ENCODE data around the gene FOXP1. TPM values are rescaled to one million over a fixed set of nuclear protein-coding genes. Genes with fewer than 3 reads are reported as not detected.

The FOXP1 gene
- total and polyA plus RNA-seq, 7 experiments from 2014 or later: 104 to 537 (median 444) TPM

- no peak for ATAC-seq
- peaks cover 0 to 5% (median 0%) of the 10 kb centered on the region in 11 donors for H3K9me3 Mint-ChIP-seq
- peaks cover 0 to 11% (median 0%) of the 10 kb centered on the region in 7 donors for H3K4me1 Mint-ChIP-seq
- H3K4me3 Mint-ChIP-seq: no peak overlapping the region
- POLR2A ChIA-PET: no interaction called here
- CTCF ChIA-PET: no interaction called here
- no peaks in the 10 kb centered on the region for H3K27me3 Mint-ChIP-seq
- Histone ChIP-seq H3K27ac (ENCODE audit: low read depth, low read length) (no peak overlapping the region), H3K36me3 (ENCODE audit: control insufficient read depth in 2 of 3, insufficient read depth in 3 of 3, low read length in 3 of 3) (no peaks in the 10 kb centered on the region), H3K4me3 (ENCODE audit: low read length) (no peak overlapping the region), H3K27me3 (ENCODE audit: control insufficient read depth in 2 of 2, insufficient read depth in 2 of 2, low read length in 2 of 2) (no peaks in the 10 kb centered on the region), H3K9me3 (ENCODE audit: control insufficient read depth in 2 of 3, low read length in 3 of 3) (no peaks in the 10 kb centered on the region), H3K4me1 (ENCODE audit: control insufficient read depth in 2 of 2, insufficient read depth in 2 of 2, low read length in 2 of 2) (no peaks in the 10 kb centered on the region)
- intact Hi-C loops (cut with micrococcal nuclease): no loop called here
- no peak overlapping the region for H3K27ac Mint-ChIP-seq
- DNase-seq: no peak
- peaks cover 8 to 26% (median 15%) of the 10 kb centered on the region in 5 donors for H3K36me3 Mint-ChIP-seq
Measured at GRCh38 chr3:71618538-71618937, 35.0 kb upstream of the FOXP1 start.

GRCh38 chr3:71616571-71617021 is 33.1 kb upstream of the FOXP1 start:
- Histone ChIP-seq H3K9me3 (ENCODE audit: control insufficient read depth in 2 of 3, low read length in 3 of 3) (no peaks in the 10 kb centered on the region), H3K27ac (ENCODE audit: low read depth, low read length) (no peak overlapping the region), H3K4me1 (ENCODE audit: control insufficient read depth in 2 of 2, insufficient read depth in 2 of 2, low read length in 2 of 2) (no peaks in the 10 kb centered on the region), H3K27me3 (ENCODE audit: control insufficient read depth in 2 of 2, insufficient read depth in 2 of 2, low read length in 2 of 2) (no peaks in the 10 kb centered on the region), H3K36me3 (ENCODE audit: control insufficient read depth in 2 of 3, insufficient read depth in 3 of 3, low read length in 3 of 3) (peaks cover 0 to 5% (median 0%) of the 10 kb centered on the region in 3 experiments), H3K4me3 (ENCODE audit: low read length) (no peak overlapping the region)
- H3K36me3 Mint-ChIP-seq: peaks cover 8 to 25% (median 14%) of the 10 kb centered on the region in 5 donors
- DNase-seq (no peak), ATAC-seq (no peak)
- H3K27ac Mint-ChIP-seq: peak overlapping the region in 1 of 9 donors; percentile 51
- intact Hi-C loops (cut with micrococcal nuclease): no loop called here
- H3K4me1 Mint-ChIP-seq: peaks cover 0 to 10% (median 0%) of the 10 kb centered on the region in 7 donors
- ChIA-PET POLR2A (no interaction called here), CTCF (no interaction called here)
- H3K4me3 Mint-ChIP-seq: no peak overlapping the region
- H3K27me3 Mint-ChIP-seq: no peaks in the 10 kb centered on the region
- peaks cover 0 to 13% (median 3%) of the 10 kb centered on the region in 11 donors for H3K9me3 Mint-ChIP-seq

GRCh38 chr3:71614869-71615268 is 31.3 kb upstream of the FOXP1 start:
- no peak overlapping the region for H3K27ac Mint-ChIP-seq
- peaks cover 0 to 10% (median 0%) of the 10 kb centered on the region in 7 donors for H3K4me1 Mint-ChIP-seq
- Histone ChIP-seq H3K27ac (ENCODE audit: low read depth, low read length) (no peak overlapping the region), H3K9me3 (ENCODE audit: control insufficient read depth in 2 of 3, low read length in 3 of 3) (no peaks in the 10 kb centered on the region), H3K36me3 (ENCODE audit: control insufficient read depth in 2 of 3, insufficient read depth in 3 of 3, low read length in 3 of 3) (peaks cover 0 to 5% (median 0%) of the 10 kb centered on the region in 3 experiments), H3K4me1 (ENCODE audit: control insufficient read depth in 2 of 2, insufficient read depth in 2 of 2, low read length in 2 of 2) (no peaks in the 10 kb centered on the region), H3K27me3 (ENCODE audit: control insufficient read depth in 2 of 2, insufficient read depth in 2 of 2, low read length in 2 of 2) (no peaks in the 10 kb centered on the region), H3K4me3 (ENCODE audit: low read length) (no peak overlapping the region)
- DNase-seq (no peak), ATAC-seq (no peak)
- CTCF ChIA-PET: no interaction called here
- no peaks in the 10 kb centered on the region for H3K27me3 Mint-ChIP-seq
- POLR2A ChIA-PET: no interaction called here
- peaks cover 3 to 20% (median 10%) of the 10 kb centered on the region in 5 donors for H3K36me3 Mint-ChIP-seq
- intact Hi-C loops (cut with micrococcal nuclease): no loop called here
- H3K9me3 Mint-ChIP-seq: peaks cover 0 to 17% (median 4%) of the 10 kb centered on the region in 11 donors
- H3K4me3 Mint-ChIP-seq: no peak overlapping the region

- no peak overlapping the region for H3K4me3 Mint-ChIP-seq
- no peak overlapping the region for H3K4me3 ChIP-seq (ENCODE audit: low read length)
- peaks cover 3 to 20% (median 10%) of the 10 kb centered on the region in 5 donors for H3K36me3 Mint-ChIP-seq
- ATAC-seq (no peak), DNase-seq (no peak)
- H3K27ac Mint-ChIP-seq: no peak overlapping the region
- peaks cover 0 to 5% (median 0%) of the 10 kb centered on the region in 3 experiments for H3K36me3 ChIP-seq (ENCODE audit: control insufficient read depth in 2 of 3, insufficient read depth in 3 of 3, low read length in 3 of 3)
- no peaks in the 10 kb centered on the region for H3K27me3 Mint-ChIP-seq
- no peaks in the 10 kb centered on the region for H3K4me1 ChIP-seq (ENCODE audit: control insufficient read depth in 2 of 2, insufficient read depth in 2 of 2, low read length in 2 of 2)
- CTCF ChIA-PET: no interaction called here
- H3K9me3 Mint-ChIP-seq: peaks cover 0 to 17% (median 4%) of the 10 kb centered on the region in 11 donors
- no peaks in the 10 kb centered on the region for H3K9me3 ChIP-seq (ENCODE audit: control insufficient read depth in 2 of 3, low read length in 3 of 3)
- intact Hi-C loops (cut with micrococcal nuclease): no loop called here
- no peak overlapping the region for H3K27ac ChIP-seq (ENCODE audit: low read depth, low read length)
- POLR2A ChIA-PET: no interaction called here
- H3K4me1 Mint-ChIP-seq: peaks cover 0 to 10% (median 0%) of the 10 kb centered on the region in 7 donors
- no peaks in the 10 kb centered on the region for H3K27me3 ChIP-seq (ENCODE audit: control insufficient read depth in 2 of 2, insufficient read depth in 2 of 2, low read length in 2 of 2)
Measured at GRCh38 chr3:71614426-71614825, 30.9 kb upstream of the FOXP1 start.

GRCh38 chr3:71611099-71611498 is 27.6 kb upstream of the FOXP1 start:
- Histone ChIP-seq H3K36me3 (ENCODE audit: control insufficient read depth in 2 of 3, insufficient read depth in 3 of 3, low read length in 3 of 3) (peaks cover 0 to 5% (median 0%) of the 10 kb centered on the region in 3 experiments), H3K4me1 (ENCODE audit: control insufficient read depth in 2 of 2, insufficient read depth in 2 of 2, low read length in 2 of 2) (no peaks in the 10 kb centered on the region), H3K27me3 (ENCODE audit: control insufficient read depth in 2 of 2, insufficient read depth in 2 of 2, low read length in 2 of 2) (no peaks in the 10 kb centered on the region), H3K9me3 (ENCODE audit: control insufficient read depth in 2 of 3, low read length in 3 of 3) (no peaks in the 10 kb centered on the region), H3K27ac (ENCODE audit: low read depth, low read length) (no peak overlapping the region), H3K4me3 (ENCODE audit: low read length) (no peak overlapping the region)
- intact Hi-C loops (cut with micrococcal nuclease): no loop called here
- no peak for DNase-seq
- no peak overlapping the region for H3K27ac Mint-ChIP-seq
- no peaks in the 10 kb centered on the region for H3K27me3 Mint-ChIP-seq
- H3K4me3 Mint-ChIP-seq: no peak overlapping the region
- H3K9me3 Mint-ChIP-seq: peaks cover 3 to 40% (median 10%) of the 10 kb centered on the region in 11 donors
- ChIA-PET CTCF (no interaction called here), POLR2A (no interaction called here)
- peaks cover 0 to 4% (median 0%) of the 10 kb centered on the region in 7 donors for H3K4me1 Mint-ChIP-seq
- peaks cover 5 to 23% (median 17%) of the 10 kb centered on the region in 5 donors for H3K36me3 Mint-ChIP-seq
- no peak for ATAC-seq

DNA sequence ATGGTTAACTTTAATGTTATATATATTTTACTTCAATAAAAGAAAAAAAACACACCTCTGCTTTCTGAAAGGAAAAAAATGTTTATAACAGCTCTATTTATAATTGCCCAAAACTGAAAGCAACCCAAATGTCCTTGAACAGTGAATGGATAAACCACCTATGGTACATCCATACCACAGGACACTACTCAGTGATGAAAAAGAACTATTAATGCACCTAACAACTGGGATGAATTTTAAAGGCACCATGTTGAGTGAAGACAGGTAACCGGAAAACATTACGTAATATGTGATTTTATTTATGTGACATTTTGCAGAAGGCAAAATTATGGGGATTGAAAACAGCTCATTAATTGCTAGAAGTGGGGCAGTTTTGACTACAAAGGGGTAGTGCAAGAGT is 23.8 kb upstream of the FOXP1 start:
- Mint-ChIP-seq H3K27me3 (peaks cover 0 to 2% (median 0%) of the 10 kb centered on the region in 5 donors), H3K4me1 (peaks cover 0 to 1% (median 0%) of the 10 kb centered on the region in 7 donors), H3K36me3 (peaks cover 3 to 28% (median 21%) of the 10 kb centered on the region in 5 donors), H3K4me3 (no peak overlapping the region), H3K9me3 (peaks cover 0 to 41% (median 14%) of the 10 kb centered on the region in 11 donors), H3K27ac (no peak overlapping the region)
- H3K4me1 ChIP-seq (ENCODE audit: control insufficient read depth in 2 of 2, insufficient read depth in 2 of 2, low read length in 2 of 2): no peaks in the 10 kb centered on the region
- no peak overlapping the region for H3K27ac ChIP-seq (ENCODE audit: low read depth, low read length)
- H3K4me3 ChIP-seq (ENCODE audit: low read length): no peak overlapping the region
- peaks cover 0 to 5% (median 0%) of the 10 kb centered on the region in 3 experiments for H3K36me3 ChIP-seq (ENCODE audit: control insufficient read depth in 2 of 3, insufficient read depth in 3 of 3, low read length in 3 of 3)
- no peaks in the 10 kb centered on the region for H3K27me3 ChIP-seq (ENCODE audit: control insufficient read depth in 2 of 2, insufficient read depth in 2 of 2, low read length in 2 of 2)
- H3K9me3 ChIP-seq (ENCODE audit: control insufficient read depth in 2 of 3, low read length in 3 of 3): no peaks in the 10 kb centered on the region
- intact Hi-C loops (cut with micrococcal nuclease): no loop called here
- DNase-seq: no peak
- no peak for ATAC-seq
- CTCF ChIA-PET: no interaction called here
- POLR2A ChIA-PET: no interaction called here

- Mint-ChIP-seq H3K4me1 (peaks cover 0 to 5% (median 0%) of the 10 kb centered on the region in 7 donors), H3K4me3 (no peak overlapping the region), H3K36me3 (peaks cover 0 to 26% (median 22%) of the 10 kb centered on the region in 5 donors), H3K9me3 (peaks cover 0 to 41% (median 13%) of the 10 kb centered on the region in 11 donors), H3K27ac (no peak overlapping the region), H3K27me3 (peaks cover 0 to 2% (median 0%) of the 10 kb centered on the region in 5 donors)
- no peaks in the 10 kb centered on the region for H3K27me3 ChIP-seq (ENCODE audit: control insufficient read depth in 2 of 2, insufficient read depth in 2 of 2, low read length in 2 of 2)
- no peak for ATAC-seq
- no peaks in the 10 kb centered on the region for H3K36me3 ChIP-seq (ENCODE audit: control insufficient read depth in 2 of 3, insufficient read depth in 3 of 3, low read length in 3 of 3)
- H3K4me3 ChIP-seq (ENCODE audit: low read length): no peak overlapping the region
- intact Hi-C loops (cut with micrococcal nuclease): no loop called here
- H3K4me1 ChIP-seq (ENCODE audit: control insufficient read depth in 2 of 2, insufficient read depth in 2 of 2, low read length in 2 of 2): no peaks in the 10 kb centered on the region
- no peak overlapping the region for H3K27ac ChIP-seq (ENCODE audit: low read depth, low read length)
- no peak for DNase-seq
- POLR2A ChIA-PET: no interaction called here
- CTCF ChIA-PET: no interaction called here
- H3K9me3 ChIP-seq (ENCODE audit: control insufficient read depth in 2 of 3, low read length in 3 of 3): no peaks in the 10 kb centered on the region
Measured at GRCh38 chr3:71606582-71606981, 23.1 kb upstream of the FOXP1 start.

Data from naive thymus-derived CD4-positive, alpha-beta T cell (primary cell).